Measurements from ENCODE around the gene MIOX. TPM values are rescaled to one million over a fixed set of nuclear protein-coding genes. Genes with fewer than 3 reads are reported as not detected.

MIOX gene
- total RNA-seq, 1 experiment from 2014 or later: not detected

DNA sequence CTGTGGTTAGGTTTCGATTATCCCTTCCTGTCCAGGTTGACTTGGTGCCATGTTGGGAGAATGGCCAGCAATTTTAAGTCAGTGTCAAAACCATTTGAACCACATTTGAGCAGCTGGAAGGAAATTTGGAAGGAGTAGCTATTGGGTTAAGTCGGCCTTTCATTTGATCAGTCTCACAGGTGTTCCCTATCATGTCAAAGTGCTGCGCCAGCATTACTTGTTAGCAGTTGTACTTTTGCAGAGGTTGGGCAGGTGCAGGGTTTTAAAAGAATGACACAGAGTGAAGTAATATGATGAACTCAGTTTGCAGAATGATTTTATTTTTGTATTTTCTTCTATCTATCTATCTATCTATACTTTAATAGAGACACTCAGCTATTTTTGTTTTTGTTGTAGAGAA lies 49.6 kb downstream of the MIOX start:
- no peak for TF ChIP-seq CTCF (IDR thresholded peaks at IDR 0.05; ENCODE audit: insufficient read depth in 1 of 2, low read depth in 1 of 2, low read length in 1 of 2, severe bottlenecking in 1 of 2, unreplicated experiment in 1 of 2)
- peaks cover 52% of the 10 kb centered on the region for H3K4me1 ChIP-seq
- Mint-ChIP-seq H3K27ac (ENCODE audit: unreplicated experiment) (no peak overlapping the region), H3K4me1 (ENCODE audit: low read depth, unreplicated experiment) (peaks cover 32% of the 10 kb centered on the region), H3K36me3 (ENCODE audit: insufficient read depth, unreplicated experiment) (peaks cover 15% of the 10 kb centered on the region), H3K27me3 (ENCODE audit: insufficient read depth, unreplicated experiment) (no peaks in the 10 kb centered on the region), H3K4me3 (ENCODE audit: unreplicated experiment) (no peak overlapping the region), H3K9me3 (ENCODE audit: unreplicated experiment) (no peaks in the 10 kb centered on the region)
- ChIA-PET CTCF (interaction anchor here (1.2 kb wide), 1 partner anchor 10 kb away, joined by 3 read pairs; no protein-coding TSS in a partner anchor), POLR2A (interaction anchor here (0.7 kb wide), 1 partner anchor 9 kb away, joined by 11 read pairs; the partner anchor contains the start of gene KLHDC7B)
- no peaks in the 10 kb centered on the region for H3K36me3 ChIP-seq (ENCODE audit: control insufficient read depth, insufficient read depth, low read length)
- H3K4me3 ChIP-seq (ENCODE audit: low read depth, low read length): no peak overlapping the region
- BruUV-seq (replicated peaks): no TSS peak
- H3K9me3 ChIP-seq: no peaks in the 10 kb centered on the region
- intact Hi-C loops (cut with micrococcal nuclease; ENCODE audit: unreplicated experiment): no loop called here
- no peaks in the 10 kb centered on the region for H3K27me3 ChIP-seq (replicated peaks; ENCODE audit: control insufficient read depth, insufficient read depth, low read length)
- no peak for DNase-seq

DNA sequence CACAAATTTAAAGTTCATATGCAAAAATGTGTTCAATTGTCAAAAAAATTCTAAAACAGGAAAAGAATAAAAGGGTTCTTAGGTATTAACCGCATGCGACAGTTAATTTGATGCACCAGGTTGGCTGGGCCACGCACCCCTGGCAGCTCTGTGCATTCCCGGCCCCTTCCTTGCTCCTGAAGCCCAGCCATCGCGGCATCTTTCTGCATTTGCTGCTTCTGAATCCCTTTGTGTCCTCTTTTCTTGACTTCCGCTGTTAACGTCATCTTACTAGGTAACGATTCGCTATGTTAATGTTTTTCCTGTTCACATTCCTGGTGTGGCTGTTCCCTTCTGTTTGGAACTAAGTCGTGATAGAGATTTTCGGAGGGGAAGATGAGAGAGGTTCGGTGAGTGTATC lies 51.1 kb downstream of the MIOX start:
- Mint-ChIP-seq H3K4me3 (ENCODE audit: unreplicated experiment) (no peak overlapping the region), H3K27me3 (ENCODE audit: insufficient read depth, unreplicated experiment) (no peaks in the 10 kb centered on the region), H3K9me3 (ENCODE audit: unreplicated experiment) (no peaks in the 10 kb centered on the region), H3K27ac (ENCODE audit: unreplicated experiment) (peak overlapping the region; percentile 2), H3K4me1 (ENCODE audit: low read depth, unreplicated experiment) (peaks cover 28% of the 10 kb centered on the region), H3K36me3 (ENCODE audit: insufficient read depth, unreplicated experiment) (peaks cover 1% of the 10 kb centered on the region)
- no peaks in the 10 kb centered on the region for H3K27me3 ChIP-seq (replicated peaks; ENCODE audit: control insufficient read depth, insufficient read depth, low read length)
- H3K36me3 ChIP-seq (ENCODE audit: control insufficient read depth, insufficient read depth, low read length): no peaks in the 10 kb centered on the region
- H3K4me3 ChIP-seq (ENCODE audit: low read depth, low read length): no peak overlapping the region
- ChIA-PET POLR2A (interaction anchor here (0.6 kb wide), 1 partner anchor 12 kb away, joined by 3 read pairs; the partner anchor contains the start of gene SCO2), CTCF (no interaction called here)
- no peak for TF ChIP-seq CTCF (IDR thresholded peaks at IDR 0.05; ENCODE audit: insufficient read depth in 1 of 2, low read depth in 1 of 2, low read length in 1 of 2, severe bottlenecking in 1 of 2, unreplicated experiment in 1 of 2)
- H3K4me1 ChIP-seq: peaks cover 45% of the 10 kb centered on the region
- no TSS peak for BruUV-seq (replicated peaks)
- no peak for DNase-seq
- intact Hi-C loops (cut with micrococcal nuclease; ENCODE audit: unreplicated experiment): no loop called here
- H3K9me3 ChIP-seq: no peaks in the 10 kb centered on the region

Other genes starting within 250 kb of the MIOX start
- 29.3 and 34.2 TPM in 2 replicates for gene TUBGCP6, start 241.8 kb upstream of the MIOX start, total RNA-seq (2022)
- 61.3 and 63.5 TPM in 2 replicates for gene HDAC10, start 235.6 kb upstream of the MIOX start, total RNA-seq (2022)
- gene MAPK12, start 225.2 kb upstream of the MIOX start, total RNA-seq (2022): 35.6 and 37.4 TPM in 2 replicates
- 1.3 and 1.4 TPM in 2 replicates for gene MAPK11, start 216.5 kb upstream of the MIOX start, total RNA-seq (2022)
- 260 and 262 TPM in 2 replicates for gene PLXNB2, start 179.2 kb upstream of the MIOX start, total RNA-seq (2022)
- 3.4 and 5.5 TPM in 2 replicates for gene DENND6B, start 159.8 kb upstream of the MIOX start, total RNA-seq (2022)
- 55.5 and 60.7 TPM in 2 replicates for gene PPP6R2, start 143.5 kb upstream of the MIOX start, total RNA-seq (2022)
- gene SBF1, start 11.8 kb upstream of the MIOX start, total RNA-seq (2022): 77.8 and 82.8 TPM in 2 replicates
- 28.8 and 30.5 TPM in 2 replicates for gene ADM2, start 5.3 kb upstream of the MIOX start, total RNA-seq (2022)
- gene LMF2, start 20.8 kb downstream of the MIOX start, total RNA-seq (2022): 68.8 and 77.1 TPM in 2 replicates
- 84.3 and 88.9 TPM in 2 replicates for gene NCAPH2, start 21.4 kb downstream of the MIOX start, total RNA-seq (2022)
- 3.0 and 6.5 TPM in 2 replicates for gene SCO2, start 38.7 kb downstream of the MIOX start, total RNA-seq (2022)
- gene TYMP, start 43.2 kb downstream of the MIOX start, total RNA-seq (2022): 3.7 and 3.9 TPM in 2 replicates
- gene KLHDC7B, start 59.0 kb downstream of the MIOX start, total RNA-seq (2022): 1.1 and 2.0 TPM in 2 replicates
- not detected in 2 replicates for gene SYCE3, start 76.1 kb downstream of the MIOX start, total RNA-seq (2022)
- 19.8 and 24.6 TPM in 2 replicates for gene CPT1B, start 91.6 kb downstream of the MIOX start, total RNA-seq (2022)
- 43.3 and 45.4 TPM in 2 replicates for gene CHKB, start 96.0 kb downstream of the MIOX start, total RNA-seq (2022)
- gene MAPK8IP2, start 113.9 kb downstream of the MIOX start, total RNA-seq (2022): 3.2 and 3.9 TPM in 2 replicates
- 11.5 TPM in 2 replicates for gene ARSA, start 141.3 kb downstream of the MIOX start, total RNA-seq (2022)
- 4.3 and 4.5 TPM in 2 replicates for gene SHANK3, start 186.0 kb downstream of the MIOX start, total RNA-seq (2022)

Data from Caco-2 (cell line).